Activated T-cell treated with anti-CD3 and anti-CD28 coated beads, Interleukin-2, amount 50 U/mL, for 24 hours (primary cell): ENCODE results near the gene ARID3C.

Source experiments
- DNase-seq: peaks from one replicate; pipeline ENCODE4 v3.0.0-alpha.2; 2020
- H3K27ac Mint-ChIP-seq: 2 replicates; pipeline ENCODE4 v1.8.0; 2020; ENCODE audit warnings: mild to moderate bottlenecking, mixed read lengths
- H3K27me3 Mint-ChIP-seq: 2 replicates; pipeline ENCODE4 v1.8.0; 2020; ENCODE audit warnings: mixed read lengths
- H3K36me3 Mint-ChIP-seq: 2 replicates; pipeline ENCODE4 v1.8.0; 2020; ENCODE audit warnings: low read depth, mixed read lengths
- H3K4me1 Mint-ChIP-seq: 2 replicates; pipeline ENCODE4 v1.8.0; 2020; ENCODE audit warnings: low read depth, mixed read lengths
- H3K4me3 Mint-ChIP-seq: 2 replicates; pipeline ENCODE4 v1.8.0; 2020; ENCODE audit warnings: mild to moderate bottlenecking, moderate library complexity, mixed read lengths
- H3K9me3 Mint-ChIP-seq: 2 replicates; pipeline ENCODE4 v1.8.0; 2020; ENCODE audit warnings: mixed read lengths

Gene ARID3C

GRCh38 chr9:34628656-34629490, at the start of gene ARID3C:
Gene ARID3C, minus strand, starts transcription at chr9:34629066. Its CDS starts 1,052 bp downstream, at chr9:34628014.
- Mint-ChIP-seq H3K27me3 (peaks cover 63% of the 10 kb centered on the region), H3K27ac (no peak within 1 kb of the TSS)

DNA sequence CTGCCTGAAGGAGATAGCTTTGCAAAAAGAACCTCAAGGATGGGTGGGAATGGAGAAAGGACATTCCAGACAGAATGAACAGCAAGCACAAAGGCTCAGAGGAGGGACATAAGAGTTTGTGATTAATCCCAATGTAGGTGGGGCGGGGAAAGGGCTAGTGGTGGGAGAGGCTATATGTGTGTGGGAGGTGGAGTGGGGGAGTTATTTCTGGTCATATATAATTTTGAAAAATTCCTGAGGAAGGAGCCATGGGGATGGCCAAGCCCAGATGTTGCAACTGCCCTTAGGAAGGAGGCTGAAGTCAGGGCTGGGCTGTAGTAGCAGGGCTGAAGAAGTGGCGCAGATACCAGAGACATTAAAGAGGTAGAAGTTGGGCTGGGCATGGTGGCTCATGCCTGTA, 47.0 kb upstream of the ARID3C start:
- H3K27me3 Mint-ChIP-seq = no peaks in the 10 kb centered on the region
- H3K4me1 Mint-ChIP-seq = no peaks in the 10 kb centered on the region
- no peak for DNase-seq
- H3K9me3 Mint-ChIP-seq = no peaks in the 10 kb centered on the region
- no peaks in the 10 kb centered on the region for H3K36me3 Mint-ChIP-seq
- no peak overlapping the region for H3K27ac Mint-ChIP-seq
- no peak overlapping the region for H3K4me3 Mint-ChIP-seq

More at GRCh38 chr9:34628656-34629490, at the start of gene ARID3C:
- peak within 1 kb of the TSS; percentile 68 for H3K4me3 Mint-ChIP-seq
- H3K9me3 Mint-ChIP-seq = no peaks in the 10 kb centered on the region
- peak; percentile 68 for DNase-seq
- no peaks in the 10 kb centered on the region for H3K36me3 Mint-ChIP-seq
- H3K4me1 Mint-ChIP-seq = peaks cover 19% of the 10 kb centered on the region

- H3K9me3 Mint-ChIP-seq = no peaks in the 10 kb centered on the region
These were observed 46.3 kb upstream of the ARID3C start for GRCh38 chr9:34675048-34675714.

GRCh38 chr9:34674440-34674839, 45.6 kb upstream of the ARID3C start:
- Mint-ChIP-seq H3K27me3 (no peaks in the 10 kb centered on the region), H3K27ac (no peak overlapping the region), H3K36me3 (peaks cover 3% of the 10 kb centered on the region), H3K4me1 (no peaks in the 10 kb centered on the region), H3K4me3 (no peak overlapping the region), H3K9me3 (peaks cover 3% of the 10 kb centered on the region)
- no peak for DNase-seq

More at GRCh38 chr9:34675048-34675714, 46.3 kb upstream of the ARID3C start:
- H3K4me3 Mint-ChIP-seq = no peak overlapping the region
- no peaks in the 10 kb centered on the region for H3K27me3 Mint-ChIP-seq
- H3K36me3 Mint-ChIP-seq = no peaks in the 10 kb centered on the region
- H3K4me1 Mint-ChIP-seq = no peaks in the 10 kb centered on the region
- DNase-seq = peak; percentile 71
- H3K27ac Mint-ChIP-seq = no peak overlapping the region

DNA sequence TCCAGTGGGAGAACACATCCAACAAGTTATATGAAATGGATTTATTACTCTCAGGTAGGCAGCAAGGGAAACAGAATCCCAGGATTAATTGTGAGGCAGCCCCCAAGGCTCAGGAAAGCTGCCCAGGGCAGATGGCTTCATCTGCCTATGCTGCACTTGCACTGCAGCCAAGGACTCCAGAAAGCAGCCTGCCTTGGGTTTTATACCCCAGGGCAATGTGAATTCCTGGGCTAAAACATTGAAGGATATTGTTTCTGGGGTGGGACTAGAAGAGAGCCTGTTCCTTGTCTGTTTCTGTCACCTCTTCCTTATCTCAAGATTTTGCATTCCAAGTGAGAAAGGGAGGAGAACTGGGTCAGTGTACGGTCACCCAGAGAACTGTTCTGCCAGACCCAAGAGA, 42.4 kb upstream of the ARID3C start:
- Mint-ChIP-seq H3K9me3 (peaks cover 8% of the 10 kb centered on the region), H3K27me3 (no peaks in the 10 kb centered on the region)

GRCh38 chr9:34669809-34670562, 41.1 kb upstream of the ARID3C start:
- DNase-seq = no peak
- no peaks in the 10 kb centered on the region for H3K27me3 Mint-ChIP-seq
- H3K9me3 Mint-ChIP-seq = peaks cover 8% of the 10 kb centered on the region
- H3K4me3 Mint-ChIP-seq = no peak overlapping the region
- H3K27ac Mint-ChIP-seq = no peak overlapping the region
- peaks cover 3% of the 10 kb centered on the region for H3K36me3 Mint-ChIP-seq
- H3K4me1 Mint-ChIP-seq = peaks cover 5% of the 10 kb centered on the region

More for the DNA sequence above, 42.4 kb upstream of the ARID3C start:
- no peak for DNase-seq
- Mint-ChIP-seq H3K36me3 (peaks cover 3% of the 10 kb centered on the region), H3K27ac (no peak overlapping the region), H3K4me3 (no peak overlapping the region), H3K4me1 (no peaks in the 10 kb centered on the region)

GRCh38 chr9:34665381-34666250, 36.8 kb upstream of the ARID3C start:
- H3K36me3 Mint-ChIP-seq = peaks cover 14% of the 10 kb centered on the region

GRCh38 chr9:34665067-34665380, 36.2 kb upstream of the ARID3C start:
- Mint-ChIP-seq H3K4me1 (peaks cover 35% of the 10 kb centered on the region), H3K27me3 (no peaks in the 10 kb centered on the region), H3K9me3 (peaks cover 8% of the 10 kb centered on the region), H3K4me3 (peak overlapping the region; percentile 77), H3K36me3 (peaks cover 20% of the 10 kb centered on the region), H3K27ac (peak overlapping the region; percentile 89)
- DNase-seq = no peak

More at GRCh38 chr9:34665381-34666250, 36.8 kb upstream of the ARID3C start:
- Mint-ChIP-seq H3K4me1 (peaks cover 35% of the 10 kb centered on the region), H3K27me3 (no peaks in the 10 kb centered on the region), H3K27ac (peak overlapping the region; percentile 89), H3K4me3 (peak overlapping the region; percentile 77), H3K9me3 (peaks cover 8% of the 10 kb centered on the region)
- DNase-seq = peak; percentile 85

DNA sequence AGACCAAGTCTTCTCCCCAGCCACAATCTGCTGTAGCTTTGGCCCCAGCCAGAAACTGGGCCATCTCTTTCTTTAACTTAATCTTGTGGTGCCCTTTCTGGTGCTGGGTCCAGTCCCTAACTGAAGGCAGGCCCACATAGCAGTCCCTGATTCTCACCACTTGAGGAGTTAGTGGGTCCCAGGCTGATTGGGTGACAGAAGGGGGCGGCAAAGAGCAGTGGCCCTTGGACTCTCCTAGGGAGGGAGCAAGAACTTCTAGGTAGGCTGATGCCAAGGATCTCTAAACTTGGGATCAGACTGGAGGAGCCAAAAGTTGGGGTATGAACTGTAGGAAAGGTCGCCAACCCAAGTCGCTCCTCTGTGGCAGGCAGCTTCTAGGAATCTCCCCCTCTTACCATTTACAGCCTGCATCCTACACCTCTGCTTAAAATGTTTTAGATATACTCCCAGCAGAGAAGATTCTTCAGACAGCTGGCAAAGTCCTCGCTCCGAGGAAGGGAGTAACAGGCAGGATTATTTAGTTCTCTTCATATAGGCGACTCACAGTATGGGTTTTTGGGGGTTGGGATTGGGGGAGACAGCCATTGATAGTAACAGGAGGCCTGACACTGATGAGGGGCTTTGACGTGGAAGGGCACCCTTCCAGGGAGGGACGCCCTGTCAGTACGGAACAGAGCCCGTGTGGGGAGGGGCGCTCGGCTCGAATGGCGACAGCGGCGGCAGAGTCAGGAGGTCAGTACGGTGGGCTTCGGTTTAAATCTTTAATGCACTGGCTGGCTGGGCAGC, 35.6 kb upstream of the ARID3C start:
- Mint-ChIP-seq H3K4me1 (peaks cover 36% of the 10 kb centered on the region), H3K27me3 (no peaks in the 10 kb centered on the region), H3K9me3 (peaks cover 6% of the 10 kb centered on the region), H3K27ac (peak overlapping the region; percentile 89), H3K4me3 (peak overlapping the region; percentile 77), H3K36me3 (peaks cover 20% of the 10 kb centered on the region)
- peak; percentile 69 for DNase-seq

GRCh38 chr9:34663303-34663605, 34.4 kb upstream of the ARID3C start:
- no peak for DNase-seq
- H3K27me3 Mint-ChIP-seq = no peaks in the 10 kb centered on the region
- peaks cover 37% of the 10 kb centered on the region for H3K4me1 Mint-ChIP-seq
- peak overlapping the region; percentile 76 for H3K27ac Mint-ChIP-seq
- no peaks in the 10 kb centered on the region for H3K9me3 Mint-ChIP-seq
- H3K4me3 Mint-ChIP-seq = no peak overlapping the region
- H3K36me3 Mint-ChIP-seq = peaks cover 20% of the 10 kb centered on the region

GRCh38 chr9:34662526-34663302, 33.8 kb upstream of the ARID3C start, which contains the start of gene CCL27:
Gene CCL27, minus strand, starts transcription at chr9:34662657. Its CDS starts 24 bp downstream, at chr9:34662633.
- H3K4me1 Mint-ChIP-seq = peaks cover 37% of the 10 kb centered on the region
- DNase-seq = no peak
- H3K9me3 Mint-ChIP-seq = no peaks in the 10 kb centered on the region
- H3K27me3 Mint-ChIP-seq = no peaks in the 10 kb centered on the region
- H3K27ac Mint-ChIP-seq = peak within 1 kb of the TSS; percentile 76
- H3K36me3 Mint-ChIP-seq = peaks cover 20% of the 10 kb centered on the region
- H3K4me3 Mint-ChIP-seq = no peak within 1 kb of the TSS

DNA sequence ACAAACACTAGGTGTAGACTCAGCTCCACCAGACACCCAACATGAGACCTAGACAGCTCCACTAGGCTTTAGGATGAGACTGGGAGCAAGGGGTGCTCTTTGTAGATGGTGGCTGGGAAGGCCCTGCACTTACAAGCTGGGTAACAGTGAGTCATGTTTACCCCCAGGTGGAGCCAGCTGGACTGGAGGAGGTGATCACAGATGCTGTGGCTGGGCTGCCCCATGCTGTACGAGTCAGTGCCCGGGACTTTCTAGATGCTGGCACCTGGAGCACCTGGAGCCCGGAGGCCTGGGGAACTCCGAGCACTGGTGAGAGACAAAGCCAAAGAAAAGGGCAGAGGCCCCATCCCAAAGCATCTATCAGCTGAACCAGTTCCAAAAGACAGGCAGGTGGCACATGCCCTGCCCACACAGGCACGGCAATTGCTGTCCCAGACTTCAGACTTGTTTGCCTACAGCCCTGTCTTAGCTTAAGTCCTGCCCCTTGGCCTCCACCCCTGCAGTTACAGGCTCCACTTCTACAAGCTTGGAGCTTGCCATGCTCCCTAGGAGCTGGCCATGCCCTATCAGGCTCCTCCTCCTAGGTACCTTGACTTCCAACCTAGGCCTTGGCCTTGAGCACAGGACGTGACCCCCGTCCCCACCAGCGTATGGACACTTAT, 30.9 kb upstream of the ARID3C start:
- H3K27ac Mint-ChIP-seq = no peak overlapping the region
- no peak for DNase-seq
- H3K9me3 Mint-ChIP-seq = no peaks in the 10 kb centered on the region
- peaks cover 30% of the 10 kb centered on the region for H3K4me1 Mint-ChIP-seq
- H3K27me3 Mint-ChIP-seq = no peaks in the 10 kb centered on the region
- H3K36me3 Mint-ChIP-seq = peaks cover 20% of the 10 kb centered on the region
- H3K4me3 Mint-ChIP-seq = no peak overlapping the region
